GM23338 (cell line): ENCODE results near the gene MACROD1. TPM values are rescaled to one million over a fixed set of nuclear protein-coding genes. Genes with fewer than 3 reads are reported as not detected.

Experiments
- ATAC-seq: fragments of 200-7000 bp; cut with Tn5 transposase; 3 replicates; pipeline ENCODE4 v1.9.1; 2020
- DNase-seq: peaks from one replicate; pipeline ENCODE4 v3.0.0-alpha.2; 2015; ENCODE audit warnings: low spot score
- H2AFZ ChIP-seq: fragments of 200-600 bp; sonication (generic); 2 replicates; pipeline ENCODE4 v1.8.0; 2016; ENCODE audit warnings: antibody characterized with exemption, mild to moderate bottlenecking, moderate library complexity
- H3F3A ChIP-seq: fragments of 200-600 bp; sonication (generic); replicated peaks from 2 replicates; pipeline ENCODE4 v1.8.0; 2017; ENCODE audit warnings: antibody characterized with exemption, mixed run types, low read depth
- H3K27ac ChIP-seq: fragments of 200-600 bp; sonication (generic); 2 replicates; pipeline ENCODE4 v1.6.1; 2016; ENCODE audit warnings: low read depth
- H3K27me3 ChIP-seq: fragments of 200-600 bp; sonication (generic); 2 replicates; pipeline ENCODE4 v1.8.0; 2016; ENCODE audit warnings: mild to moderate bottlenecking, mixed run types, moderate library complexity; ENCODE audit not compliant: insufficient read depth
- H3K36me3 ChIP-seq: fragments of 200-600 bp; sonication (generic); 2 replicates; pipeline ENCODE4 v1.8.0; 2016; ENCODE audit warnings: mild to moderate bottlenecking; ENCODE audit not compliant: insufficient read depth
- H3K4me1 ChIP-seq: fragments of 200-600 bp; sonication (generic); 2 replicates; pipeline ENCODE4 v1.8.0; 2016; ENCODE audit warnings: mild to moderate bottlenecking, moderate library complexity; ENCODE audit not compliant: insufficient read depth
- H3K4me2 ChIP-seq: fragments of 200-600 bp; sonication (generic); 2 replicates; pipeline ENCODE4 v1.7.1; 2017; ENCODE audit warnings: mixed run types
- H3K4me3 ChIP-seq: fragments of 200-600 bp; sonication (generic); 2 replicates; pipeline ENCODE4 v1.6.1; 2016; ENCODE audit warnings: mixed run types
- H3K79me2 ChIP-seq: fragments of 200-600 bp; sonication (generic); replicated peaks from 2 replicates; pipeline ENCODE4 v1.8.0; 2017; ENCODE audit warnings: mild to moderate bottlenecking; ENCODE audit not compliant: insufficient read depth
- H3K9me2 ChIP-seq: fragments of 200-600 bp; sonication (generic); 2 replicates; pipeline ENCODE4 v1.8.0; 2017; ENCODE audit not compliant: insufficient read depth
- H4K20me1 ChIP-seq: fragments of 200-600 bp; sonication (generic); replicated peaks from 2 replicates; pipeline ENCODE4 v1.8.0; 2017; ENCODE audit warnings: mild to moderate bottlenecking; ENCODE audit not compliant: insufficient read depth
- H3K27ac Mint-ChIP-seq: 2 replicates; pipeline ENCODE4 v1.8.0; 2020; ENCODE audit warnings: inconsistent platforms, mild to moderate bottlenecking, moderate library complexity, mixed read lengths
- H3K27me3 Mint-ChIP-seq: 3 replicates; pipeline ENCODE4 v1.8.0; 2022; ENCODE audit warnings: low read depth, mild to moderate bottlenecking, moderate library complexity, mixed read lengths, inconsistent platforms; ENCODE audit not compliant: insufficient read depth, poor library complexity
- H3K36me3 Mint-ChIP-seq: 3 replicates; pipeline ENCODE4 v1.8.0; 2021; ENCODE audit warnings: low read depth, mild to moderate bottlenecking, inconsistent platforms, moderate library complexity, mixed read lengths
- H3K4me1 Mint-ChIP-seq: 3 replicates; pipeline ENCODE4 v1.8.0; 2020; ENCODE audit warnings: mild to moderate bottlenecking, inconsistent platforms, mixed read lengths
- H3K4me3 Mint-ChIP-seq: 3 replicates; pipeline ENCODE4 v1.8.0; 2021; ENCODE audit warnings: moderate library complexity, mild to moderate bottlenecking, inconsistent platforms, mixed read lengths
- H3K9me3 Mint-ChIP-seq: 3 replicates; pipeline ENCODE4 v1.8.0; 2020; ENCODE audit warnings: moderate library complexity, mild to moderate bottlenecking, inconsistent platforms, mixed read lengths
- CREB1 ChIP-seq: fragments of 250-450 bp; sonication (Bioruptor Pico); IDR thresholded peaks from 2 replicates; pipeline ENCODE4 v1.5.0; 2020; ENCODE audit warnings: low read depth, mild to moderate bottlenecking, moderate library complexity
- ETS1 ChIP-seq: IDR thresholded peaks from 2 replicates; pipeline ENCODE4 v1.6.1; 2016; ENCODE audit warnings: antibody characterized with exemption
- EZH2phosphoT487 ChIP-seq: fragments of 200-600 bp; sonication (generic); IDR thresholded peaks from one replicate; pipeline ENCODE4 v1.8.1; 2018; ENCODE audit warnings: antibody characterized with exemption; ENCODE audit not compliant: unreplicated experiment
- JUNB ChIP-seq: IDR thresholded peaks from one replicate; pipeline ENCODE4 v1.6.1; 2016; ENCODE audit warnings: antibody characterized with exemption; ENCODE audit not compliant: unreplicated experiment
- REST ChIP-seq: IDR thresholded peaks from one replicate; pipeline ENCODE4 v1.6.1; 2018; ENCODE audit warnings: antibody characterized with exemption; ENCODE audit not compliant: unreplicated experiment
- polyA plus RNA-seq: library from polyadenylated mRNA; unstranded; fragments of >200 nt; fragmentation: Nextera tagmentation; extraction: Ambion mirVana; gene quantifications from 2 replicates; pipeline ENCODE4 v1.2.1, GENCODE V29; 2016
- total RNA-seq: library from RNA; depleted of rRNA; stranded (reverse); fragments of >200 nt; shearing (Covaris generic); gene quantifications from 2 replicates; pipeline ENCODE4 v1.2.3, GENCODE V29; 2014
- TF ChIP-seq, protein P1 (sequence below): fragments of 250-450 bp; sonication (Bioruptor Pico); IDR thresholded peaks from 2 replicates; pipeline ENCODE4 v1.5.0; 2020; ENCODE audit warnings: mild to moderate bottlenecking, moderate library complexity

The MACROD1 gene
- total and polyA plus RNA-seq, 2 experiments from 2014 or later: 33.0 to 51.6 TPM

GRCh38 chr11:64086258-64087123, 79.4 kb downstream of the MACROD1 start:
- H3K4me1 ChIP-seq: peaks cover 9% of the 10 kb centered on the region
- peaks cover 13% of the 10 kb centered on the region for H4K20me1 ChIP-seq
- no peaks in the 10 kb centered on the region for H3K36me3 Mint-ChIP-seq
- peaks cover 19% of the 10 kb centered on the region for H3K27me3 Mint-ChIP-seq
- H3K9me3 Mint-ChIP-seq: no peaks in the 10 kb centered on the region
- no peak overlapping the region for H3K4me2 ChIP-seq
- no peaks in the 10 kb centered on the region for H3K9me2 ChIP-seq
- ATAC-seq (no peak), DNase-seq (no peak)
- no peak overlapping the region for H3K4me3 Mint-ChIP-seq
- TF ChIP-seq, protein P1, sequence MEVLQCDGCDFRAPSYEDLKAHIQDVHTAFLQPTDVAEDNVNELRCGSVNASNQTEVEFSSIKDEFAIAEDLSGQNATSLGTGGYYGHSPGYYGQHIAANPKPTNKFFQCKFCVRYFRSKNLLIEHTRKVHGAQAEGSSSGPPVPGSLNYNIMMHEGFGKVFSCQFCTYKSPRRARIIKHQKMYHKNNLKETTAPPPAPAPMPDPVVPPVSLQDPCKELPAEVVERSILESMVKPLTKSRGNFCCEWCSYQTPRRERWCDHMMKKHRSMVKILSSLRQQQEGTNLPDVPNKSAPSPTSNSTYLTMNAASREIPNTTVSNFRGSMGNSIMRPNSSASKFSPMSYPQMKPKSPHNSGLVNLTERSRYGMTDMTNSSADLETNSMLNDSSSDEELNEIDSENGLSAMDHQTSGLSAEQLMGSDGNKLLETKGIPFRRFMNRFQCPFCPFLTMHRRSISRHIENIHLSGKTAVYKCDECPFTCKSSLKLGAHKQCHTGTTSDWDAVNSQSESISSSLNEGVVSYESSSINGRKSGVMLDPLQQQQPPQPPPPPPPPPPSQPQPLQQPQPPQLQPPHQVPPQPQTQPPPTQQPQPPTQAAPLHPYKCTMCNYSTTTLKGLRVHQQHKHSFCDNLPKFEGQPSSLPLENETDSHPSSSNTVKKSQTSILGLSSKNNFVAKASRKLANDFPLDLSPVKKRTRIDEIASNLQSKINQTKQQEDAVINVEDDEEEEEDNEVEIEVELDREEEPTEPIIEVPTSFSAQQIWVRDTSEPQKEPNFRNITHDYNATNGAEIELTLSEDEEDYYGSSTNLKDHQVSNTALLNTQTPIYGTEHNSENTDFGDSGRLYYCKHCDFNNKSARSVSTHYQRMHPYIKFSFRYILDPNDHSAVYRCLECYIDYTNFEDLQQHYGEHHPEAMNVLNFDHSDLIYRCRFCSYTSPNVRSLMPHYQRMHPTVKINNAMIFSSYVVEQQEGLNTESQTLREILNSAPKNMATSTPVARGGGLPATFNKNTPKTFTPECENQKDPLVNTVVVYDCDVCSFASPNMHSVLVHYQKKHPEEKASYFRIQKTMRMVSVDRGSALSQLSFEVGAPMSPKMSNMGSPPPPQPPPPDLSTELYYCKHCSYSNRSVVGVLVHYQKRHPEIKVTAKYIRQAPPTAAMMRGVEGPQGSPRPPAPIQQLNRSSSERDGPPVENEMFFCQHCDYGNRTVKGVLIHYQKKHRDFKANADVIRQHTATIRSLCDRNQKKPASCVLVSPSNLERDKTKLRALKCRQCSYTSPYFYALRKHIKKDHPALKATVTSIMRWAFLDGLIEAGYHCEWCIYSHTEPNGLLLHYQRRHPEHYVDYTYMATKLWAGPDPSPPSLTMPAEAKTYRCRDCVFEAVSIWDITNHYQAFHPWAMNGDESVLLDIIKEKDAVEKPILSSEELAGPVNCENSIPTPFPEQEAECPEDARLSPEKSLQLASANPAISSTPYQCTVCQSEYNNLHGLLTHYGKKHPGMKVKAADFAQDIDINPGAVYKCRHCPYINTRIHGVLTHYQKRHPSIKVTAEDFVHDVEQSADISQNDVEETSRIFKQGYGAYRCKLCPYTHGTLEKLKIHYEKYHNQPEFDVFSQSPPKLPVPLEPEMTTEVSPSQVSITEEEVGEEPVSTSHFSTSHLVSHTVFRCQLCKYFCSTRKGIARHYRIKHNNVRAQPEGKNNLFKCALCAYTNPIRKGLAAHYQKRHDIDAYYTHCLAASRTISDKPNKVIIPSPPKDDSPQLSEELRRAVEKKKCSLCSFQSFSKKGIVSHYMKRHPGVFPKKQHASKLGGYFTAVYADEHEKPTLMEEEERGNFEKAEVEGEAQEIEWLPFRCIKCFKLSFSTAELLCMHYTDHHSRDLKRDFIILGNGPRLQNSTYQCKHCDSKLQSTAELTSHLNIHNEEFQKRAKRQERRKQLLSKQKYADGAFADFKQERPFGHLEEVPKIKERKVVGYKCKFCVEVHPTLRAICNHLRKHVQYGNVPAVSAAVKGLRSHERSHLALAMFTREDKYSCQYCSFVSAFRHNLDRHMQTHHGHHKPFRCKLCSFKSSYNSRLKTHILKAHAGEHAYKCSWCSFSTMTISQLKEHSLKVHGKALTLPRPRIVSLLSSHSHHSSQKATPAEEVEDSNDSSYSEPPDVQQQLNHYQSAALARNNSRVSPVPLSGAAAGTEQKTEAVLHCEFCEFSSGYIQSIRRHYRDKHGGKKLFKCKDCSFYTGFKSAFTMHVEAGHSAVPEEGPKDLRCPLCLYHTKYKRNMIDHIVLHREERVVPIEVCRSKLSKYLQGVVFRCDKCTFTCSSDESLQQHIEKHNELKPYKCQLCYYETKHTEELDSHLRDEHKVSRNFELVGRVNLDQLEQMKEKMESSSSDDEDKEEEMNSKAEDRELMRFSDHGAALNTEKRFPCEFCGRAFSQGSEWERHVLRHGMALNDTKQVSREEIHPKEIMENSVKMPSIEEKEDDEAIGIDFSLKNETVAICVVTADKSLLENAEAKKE: no peak
- no peak for TF ChIP-seq ETS1
- TF ChIP-seq REST: no peak
- no peak for TF ChIP-seq JUNB
- no peak for TF ChIP-seq EZH2phosphoT487
- TF ChIP-seq CREB1 (CRISPR knock-in tag): no peak
- H3K79me2 ChIP-seq: no peaks in the 10 kb centered on the region
- peaks cover 22% of the 10 kb centered on the region for H3K4me1 Mint-ChIP-seq
- 0 out of 2 replicates have a peak, but pooled peaks cover 4% of the 10 kb centered on the region for H3F3A ChIP-seq
- no peak overlapping the region for H2AFZ ChIP-seq
- no peaks in the 10 kb centered on the region for H3K36me3 ChIP-seq
- H3K27ac Mint-ChIP-seq: no peak overlapping the region
- no peak overlapping the region for H3K4me3 ChIP-seq
- no peak overlapping the region for H3K27ac ChIP-seq
- peaks cover 12% of the 10 kb centered on the region; the same call in 1 of the 2 replicates for H3K27me3 ChIP-seq
